ENCODE data around the gene CD300A.

Gene CD300A

DNA sequence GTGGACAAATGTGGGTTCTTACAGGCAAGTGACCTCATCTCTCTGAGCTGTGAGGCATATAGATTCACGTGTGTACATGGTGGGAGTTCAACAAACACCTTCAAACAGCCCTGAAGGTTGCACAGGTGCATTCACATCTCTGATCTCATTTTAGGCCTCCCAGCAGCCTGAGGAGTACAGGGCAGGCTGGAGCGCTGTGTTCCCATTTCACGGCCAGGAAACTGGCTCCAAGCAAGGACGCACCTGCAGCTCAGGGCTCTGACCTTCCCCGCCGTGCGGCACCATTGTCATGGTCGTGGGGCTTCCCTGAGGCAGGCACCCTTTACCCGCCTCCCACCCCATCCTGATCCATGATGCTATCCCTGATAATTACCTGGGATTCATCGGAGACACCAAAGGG lies 4.8 kb upstream of the CD300A start:
- no peak overlapping the region for H3K27ac ChIP-seq (replicated peaks)
- no peak overlapping the region for H3K4me3 ChIP-seq (replicated peaks; ENCODE audit: insufficient read depth, low read length)
- TF ChIP-seq, protein P1, sequence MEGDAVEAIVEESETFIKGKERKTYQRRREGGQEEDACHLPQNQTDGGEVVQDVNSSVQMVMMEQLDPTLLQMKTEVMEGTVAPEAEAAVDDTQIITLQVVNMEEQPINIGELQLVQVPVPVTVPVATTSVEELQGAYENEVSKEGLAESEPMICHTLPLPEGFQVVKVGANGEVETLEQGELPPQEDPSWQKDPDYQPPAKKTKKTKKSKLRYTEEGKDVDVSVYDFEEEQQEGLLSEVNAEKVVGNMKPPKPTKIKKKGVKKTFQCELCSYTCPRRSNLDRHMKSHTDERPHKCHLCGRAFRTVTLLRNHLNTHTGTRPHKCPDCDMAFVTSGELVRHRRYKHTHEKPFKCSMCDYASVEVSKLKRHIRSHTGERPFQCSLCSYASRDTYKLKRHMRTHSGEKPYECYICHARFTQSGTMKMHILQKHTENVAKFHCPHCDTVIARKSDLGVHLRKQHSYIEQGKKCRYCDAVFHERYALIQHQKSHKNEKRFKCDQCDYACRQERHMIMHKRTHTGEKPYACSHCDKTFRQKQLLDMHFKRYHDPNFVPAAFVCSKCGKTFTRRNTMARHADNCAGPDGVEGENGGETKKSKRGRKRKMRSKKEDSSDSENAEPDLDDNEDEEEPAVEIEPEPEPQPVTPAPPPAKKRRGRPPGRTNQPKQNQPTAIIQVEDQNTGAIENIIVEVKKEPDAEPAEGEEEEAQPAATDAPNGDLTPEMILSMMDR (IDR thresholded peaks at IDR 0.05; ENCODE audit: insufficient read depth, low read length) = no peak
- H3K27me3 ChIP-seq (ENCODE audit: insufficient read depth, poor library complexity, severe bottlenecking) = no peaks in the 10 kb centered on the region
- DNase-seq (ENCODE audit: low read depth in 1 of 2, low spot score in 1 of 2) = no peak

DNA sequence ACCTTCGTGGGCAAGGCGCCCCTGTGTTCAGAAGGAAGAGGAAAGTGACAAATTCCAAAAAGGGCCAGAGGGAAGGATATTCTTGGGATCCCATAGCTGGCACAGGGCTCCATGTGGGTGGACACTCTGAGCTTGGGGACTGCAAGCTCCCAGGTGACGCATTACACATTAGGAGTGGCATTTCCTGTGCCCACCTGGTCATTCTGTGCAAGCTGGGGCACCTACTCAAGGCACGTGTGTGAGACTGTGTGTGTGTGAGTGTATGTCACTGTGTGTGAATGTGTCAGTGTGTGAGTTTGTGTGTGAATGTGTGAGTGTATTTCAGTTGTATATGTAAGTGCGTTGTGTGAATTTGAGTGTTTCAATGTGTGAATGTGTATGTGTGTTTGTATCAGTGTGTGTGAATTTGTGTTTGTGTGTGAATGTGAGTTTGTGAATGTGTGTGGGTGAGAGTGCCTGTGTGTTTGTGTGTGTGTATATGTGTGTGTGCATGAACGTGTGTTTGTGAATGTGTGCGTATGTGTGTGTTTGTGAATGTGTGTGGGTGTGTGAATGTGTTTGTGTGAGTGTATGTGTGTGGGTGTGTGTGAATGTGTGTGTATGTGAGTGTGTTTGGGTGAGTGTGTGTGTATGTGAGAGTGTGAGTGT lies 1.6 kb upstream of the CD300A start:
- H3K27me3 ChIP-seq (ENCODE audit: insufficient read depth, poor library complexity, severe bottlenecking) = no peaks in the 10 kb centered on the region
- TF ChIP-seq, protein P1 (IDR thresholded peaks at IDR 0.05; ENCODE audit: insufficient read depth, low read length) = no peak
- TF ChIP-seq SPI1 (IDR thresholded peaks at IDR 0.05; ENCODE audit: borderline replicate concordance, low read depth) (no peak), POLR2AphosphoS5 (IDR thresholded peaks at IDR 0.05; ENCODE audit: low read depth) (no peak), GABPA (IDR thresholded peaks at IDR 0.05; ENCODE audit: low read depth) (no peak)
- TF ChIP-seq, protein P2, sequence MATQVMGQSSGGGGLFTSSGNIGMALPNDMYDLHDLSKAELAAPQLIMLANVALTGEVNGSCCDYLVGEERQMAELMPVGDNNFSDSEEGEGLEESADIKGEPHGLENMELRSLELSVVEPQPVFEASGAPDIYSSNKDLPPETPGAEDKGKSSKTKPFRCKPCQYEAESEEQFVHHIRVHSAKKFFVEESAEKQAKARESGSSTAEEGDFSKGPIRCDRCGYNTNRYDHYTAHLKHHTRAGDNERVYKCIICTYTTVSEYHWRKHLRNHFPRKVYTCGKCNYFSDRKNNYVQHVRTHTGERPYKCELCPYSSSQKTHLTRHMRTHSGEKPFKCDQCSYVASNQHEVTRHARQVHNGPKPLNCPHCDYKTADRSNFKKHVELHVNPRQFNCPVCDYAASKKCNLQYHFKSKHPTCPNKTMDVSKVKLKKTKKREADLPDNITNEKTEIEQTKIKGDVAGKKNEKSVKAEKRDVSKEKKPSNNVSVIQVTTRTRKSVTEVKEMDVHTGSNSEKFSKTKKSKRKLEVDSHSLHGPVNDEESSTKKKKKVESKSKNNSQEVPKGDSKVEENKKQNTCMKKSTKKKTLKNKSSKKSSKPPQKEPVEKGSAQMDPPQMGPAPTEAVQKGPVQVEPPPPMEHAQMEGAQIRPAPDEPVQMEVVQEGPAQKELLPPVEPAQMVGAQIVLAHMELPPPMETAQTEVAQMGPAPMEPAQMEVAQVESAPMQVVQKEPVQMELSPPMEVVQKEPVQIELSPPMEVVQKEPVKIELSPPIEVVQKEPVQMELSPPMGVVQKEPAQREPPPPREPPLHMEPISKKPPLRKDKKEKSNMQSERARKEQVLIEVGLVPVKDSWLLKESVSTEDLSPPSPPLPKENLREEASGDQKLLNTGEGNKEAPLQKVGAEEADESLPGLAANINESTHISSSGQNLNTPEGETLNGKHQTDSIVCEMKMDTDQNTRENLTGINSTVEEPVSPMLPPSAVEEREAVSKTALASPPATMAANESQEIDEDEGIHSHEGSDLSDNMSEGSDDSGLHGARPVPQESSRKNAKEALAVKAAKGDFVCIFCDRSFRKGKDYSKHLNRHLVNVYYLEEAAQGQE (IDR thresholded peaks at IDR 0.05; ENCODE audit: insufficient replicate concordance, low read depth) = no peak
- peak overlapping the region; percentile 78 for H3K27ac ChIP-seq (replicated peaks)
- H3K4me3 ChIP-seq (replicated peaks; ENCODE audit: insufficient read depth, low read length) = no peak overlapping the region
- no peak for DNase-seq (ENCODE audit: low read depth in 1 of 2, low spot score in 1 of 2)

DNA sequence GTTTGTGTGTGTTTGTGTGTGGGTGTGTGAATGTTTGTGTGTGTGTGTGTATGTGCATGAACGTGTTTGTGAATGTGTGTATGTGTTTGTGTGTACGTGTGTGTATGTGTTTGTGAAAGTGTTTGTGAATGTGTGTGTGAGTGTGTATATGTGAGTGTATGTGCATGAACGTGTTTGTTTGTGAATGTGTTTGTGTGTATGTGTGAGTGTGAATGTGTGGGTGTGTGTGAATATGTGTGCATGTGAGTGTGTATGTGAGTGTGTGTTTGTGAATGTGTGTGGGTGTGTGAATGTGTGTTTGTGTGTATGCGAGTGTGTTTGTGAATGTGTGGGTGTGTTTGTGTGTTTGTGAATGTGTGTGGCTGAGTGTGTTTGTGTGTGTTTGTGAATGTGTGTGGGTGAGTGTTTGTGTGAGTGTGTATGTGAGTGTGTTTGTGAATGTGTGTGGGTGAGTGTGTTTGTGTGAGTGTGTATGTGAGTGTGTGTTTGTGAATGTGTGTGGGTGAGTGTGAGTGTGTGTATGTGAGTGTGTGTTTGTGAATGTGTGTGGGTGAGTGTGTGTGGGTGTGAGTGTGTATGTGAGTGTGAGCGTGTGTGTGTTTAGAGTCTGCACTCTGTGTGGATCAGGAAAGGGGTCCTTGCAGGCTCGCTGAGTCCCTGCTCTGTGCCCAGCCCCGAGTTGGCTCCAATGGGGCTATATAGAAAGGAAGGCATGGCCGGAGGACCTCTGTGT lies 890 bp upstream of the CD300A start:
- TF ChIP-seq, protein P2 (IDR thresholded peaks at IDR 0.05; ENCODE audit: insufficient replicate concordance, low read depth) = no peak
- TF ChIP-seq POLR2AphosphoS5 (IDR thresholded peaks at IDR 0.05; ENCODE audit: low read depth) (no peak), GABPA (IDR thresholded peaks at IDR 0.05; ENCODE audit: low read depth) (no peak), SPI1 (IDR thresholded peaks at IDR 0.05; ENCODE audit: borderline replicate concordance, low read depth) (no peak)
- peak overlapping the region; percentile 78 for H3K27ac ChIP-seq (replicated peaks)

DNA sequence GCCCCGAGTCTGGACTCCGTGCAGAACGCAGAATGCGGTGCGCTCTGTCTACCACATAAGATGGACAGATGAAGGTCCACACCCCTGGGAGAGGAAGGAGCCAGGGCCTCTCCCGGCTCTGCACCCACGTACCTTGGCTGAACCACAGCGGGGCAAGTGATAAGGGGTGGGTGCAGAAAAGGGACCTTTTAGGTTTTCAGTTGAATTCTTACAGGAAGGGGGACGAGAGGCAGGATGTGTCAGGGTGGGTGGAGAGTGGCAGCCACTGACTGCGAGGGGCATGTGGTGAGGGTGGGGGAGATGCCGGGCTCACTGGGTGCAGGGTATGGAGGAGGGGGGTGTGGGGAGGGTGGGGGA lies 372 bp downstream of the CD300A start:
- DNase-seq (ENCODE audit: low read depth in 1 of 2, low spot score in 1 of 2) = no peak
- TF ChIP-seq, protein P1 (IDR thresholded peaks at IDR 0.05; ENCODE audit: insufficient read depth, low read length) = no peak
- TF ChIP-seq SPI1 (IDR thresholded peaks at IDR 0.05; ENCODE audit: borderline replicate concordance, low read depth) = no peak
- TF ChIP-seq, protein P2 (IDR thresholded peaks at IDR 0.05; ENCODE audit: insufficient replicate concordance, low read depth) = no peak
- TF ChIP-seq POLR2AphosphoS5 (IDR thresholded peaks at IDR 0.05; ENCODE audit: low read depth) = no peak
- TF ChIP-seq GABPA (IDR thresholded peaks at IDR 0.05; ENCODE audit: low read depth) = no peak
- Histone ChIP-seq H3K27me3 (ENCODE audit: insufficient read depth, poor library complexity, severe bottlenecking) (no peaks in the 10 kb centered on the region), H3K27ac (replicated peaks) (peak overlapping the region; percentile 70), H3K4me3 (replicated peaks; ENCODE audit: insufficient read depth, low read length) (peak overlapping the region; percentile 59)

More for the DNA sequence above, 890 bp upstream of the CD300A start:
- DNase-seq (ENCODE audit: low read depth in 1 of 2, low spot score in 1 of 2) = no peak
- no peak overlapping the region for H3K4me3 ChIP-seq (replicated peaks; ENCODE audit: insufficient read depth, low read length)
- H3K27me3 ChIP-seq (ENCODE audit: insufficient read depth, poor library complexity, severe bottlenecking) = no peaks in the 10 kb centered on the region
